Stimulated activated CD8-positive, alpha-beta memory T cell treated with anti-CD3 and anti-CD28 coated beads, Interleukin-15, amount 100 ng/mL, for 4 hours (primary cell): ENCODE measurements around the gene MBNL1.

Experiments used
- DNase-seq, 2 donors: peaks; one replicate each; pipeline ENCODE4 v3.0.0-alpha.2; 2020; ENCODE audit warnings: low read depth in 2 of 2

Gene MBNL1

GRCh38 chr3:152298393-152299248, 29.9 kb downstream of the MBNL1 start:
- DNase-seq = peak in 1 of 2 donors; percentile 31

GRCh38 chr3:152299249-152299976, 30.7 kb downstream of the MBNL1 start:
- no peak for DNase-seq

GRCh38 chr3:152300029-152300731, 31.5 kb downstream of the MBNL1 start:
- DNase-seq = no peak

- DNase-seq = no peak
Observed at GRCh38 chr3:152301745-152302181, 33.0 kb downstream of the MBNL1 start.

- no peak for DNase-seq
Observed at GRCh38 chr3:152302521-152303021, 33.8 kb downstream of the MBNL1 start.

GRCh38 chr3:152304160-152304559, 35.4 kb downstream of the MBNL1 start:
- no peak for DNase-seq

GRCh38 chr3:152305075-152305474, 36.3 kb downstream of the MBNL1 start:
- DNase-seq = no peak

- no peak for DNase-seq
Observed at GRCh38 chr3:152307829-152308474, 39.2 kb downstream of the MBNL1 start.

- DNase-seq = no peak
Observed at GRCh38 chr3:152308475-152308844, 39.7 kb downstream of the MBNL1 start.

GRCh38 chr3:152309031-152309430, 40.3 kb downstream of the MBNL1 start:
- DNase-seq = no peak

- DNase-seq = no peak
Observed at GRCh38 chr3:152309535-152310307, 41.0 kb downstream of the MBNL1 start.

- no peak for DNase-seq
Observed at GRCh38 chr3:152313430-152313829, 44.7 kb downstream of the MBNL1 start.

GRCh38 chr3:152313914-152314313, 45.2 kb downstream of the MBNL1 start:
- DNase-seq = no peak

GRCh38 chr3:152314677-152315353, 46.1 kb downstream of the MBNL1 start:
- no peak for DNase-seq

- DNase-seq = no peak
Observed at GRCh38 chr3:152315623-152316022, 46.9 kb downstream of the MBNL1 start.

GRCh38 chr3:152316318-152316717, 47.6 kb downstream of the MBNL1 start:
- DNase-seq = no peak

GRCh38 chr3:152317184-152317583, 48.5 kb downstream of the MBNL1 start:
- DNase-seq = no peak

- DNase-seq = no peak
Observed at GRCh38 chr3:152317956-152318355, 49.2 kb downstream of the MBNL1 start.

GRCh38 chr3:152318512-152318911, 49.8 kb downstream of the MBNL1 start:
- no peak for DNase-seq

- no peak for DNase-seq
Observed at GRCh38 chr3:152319256-152319655, 50.5 kb downstream of the MBNL1 start.
